ENCODE measurements around the gene NCAM1.

NCAM1 gene

DNA sequence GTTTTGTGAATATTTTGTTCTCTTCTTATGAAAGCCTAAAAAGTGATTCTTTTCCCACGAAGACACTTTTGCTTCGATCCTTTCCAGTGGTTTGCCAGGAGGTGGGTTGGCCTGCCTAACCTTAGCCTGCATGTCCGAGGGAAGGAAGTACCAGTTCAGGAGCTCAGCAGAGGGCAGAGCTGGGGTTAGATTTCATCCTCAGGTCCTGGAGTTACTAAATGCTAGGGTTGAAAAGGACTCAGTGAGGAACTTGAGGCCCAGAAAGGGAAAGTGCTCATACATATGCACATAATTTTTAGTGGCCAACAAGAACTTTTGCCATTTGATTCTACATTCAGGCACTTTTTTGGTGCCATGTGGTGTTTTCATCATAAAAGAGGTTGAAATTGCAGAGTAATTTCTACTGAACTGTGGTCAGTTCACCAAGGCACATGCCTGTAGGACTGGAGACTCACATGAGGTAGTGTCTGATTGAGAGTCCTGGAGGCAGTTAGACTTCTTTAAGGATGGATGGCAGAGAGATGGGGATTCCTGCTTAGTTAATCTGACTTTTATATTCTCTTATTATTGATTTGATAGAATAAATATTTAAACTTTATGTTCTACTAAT, 36.7 kb downstream of the NCAM1 start:
- H3K4me3 ChIP-seq (ENCODE audit: low read depth, low read length): no peak overlapping the region
- DNase-seq (ENCODE audit: low read depth): no peak
- TF ChIP-seq, protein P1, sequence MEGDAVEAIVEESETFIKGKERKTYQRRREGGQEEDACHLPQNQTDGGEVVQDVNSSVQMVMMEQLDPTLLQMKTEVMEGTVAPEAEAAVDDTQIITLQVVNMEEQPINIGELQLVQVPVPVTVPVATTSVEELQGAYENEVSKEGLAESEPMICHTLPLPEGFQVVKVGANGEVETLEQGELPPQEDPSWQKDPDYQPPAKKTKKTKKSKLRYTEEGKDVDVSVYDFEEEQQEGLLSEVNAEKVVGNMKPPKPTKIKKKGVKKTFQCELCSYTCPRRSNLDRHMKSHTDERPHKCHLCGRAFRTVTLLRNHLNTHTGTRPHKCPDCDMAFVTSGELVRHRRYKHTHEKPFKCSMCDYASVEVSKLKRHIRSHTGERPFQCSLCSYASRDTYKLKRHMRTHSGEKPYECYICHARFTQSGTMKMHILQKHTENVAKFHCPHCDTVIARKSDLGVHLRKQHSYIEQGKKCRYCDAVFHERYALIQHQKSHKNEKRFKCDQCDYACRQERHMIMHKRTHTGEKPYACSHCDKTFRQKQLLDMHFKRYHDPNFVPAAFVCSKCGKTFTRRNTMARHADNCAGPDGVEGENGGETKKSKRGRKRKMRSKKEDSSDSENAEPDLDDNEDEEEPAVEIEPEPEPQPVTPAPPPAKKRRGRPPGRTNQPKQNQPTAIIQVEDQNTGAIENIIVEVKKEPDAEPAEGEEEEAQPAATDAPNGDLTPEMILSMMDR (IDR thresholded peaks at IDR 0.05; ENCODE audit: control insufficient read depth, extremely low read depth, insufficient read depth): no peak

DNA sequence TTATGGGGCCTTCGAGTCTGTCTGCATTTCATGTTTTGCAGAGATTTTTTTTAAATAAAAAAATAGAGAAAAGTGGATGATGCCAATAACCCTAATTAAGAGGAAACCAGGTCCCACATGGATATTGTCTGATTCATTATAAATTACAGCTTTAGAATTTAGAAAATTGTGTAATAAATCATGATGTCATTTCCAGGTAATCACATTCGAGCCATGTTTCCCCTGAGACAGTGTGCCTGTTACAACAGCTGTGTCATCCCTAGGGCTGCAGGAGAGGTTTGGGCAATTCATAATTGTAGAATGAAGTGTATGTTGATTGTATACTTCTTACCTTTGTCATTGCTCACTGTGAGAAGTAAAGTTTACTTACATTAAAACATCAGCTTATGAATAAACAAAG, 38.3 kb downstream of the NCAM1 start:
- TF ChIP-seq, protein P1 (IDR thresholded peaks at IDR 0.05; ENCODE audit: control insufficient read depth, extremely low read depth, insufficient read depth): no peak
- H3K4me3 ChIP-seq (ENCODE audit: low read depth, low read length): no peak overlapping the region
- DNase-seq (ENCODE audit: low read depth): no peak

DNA sequence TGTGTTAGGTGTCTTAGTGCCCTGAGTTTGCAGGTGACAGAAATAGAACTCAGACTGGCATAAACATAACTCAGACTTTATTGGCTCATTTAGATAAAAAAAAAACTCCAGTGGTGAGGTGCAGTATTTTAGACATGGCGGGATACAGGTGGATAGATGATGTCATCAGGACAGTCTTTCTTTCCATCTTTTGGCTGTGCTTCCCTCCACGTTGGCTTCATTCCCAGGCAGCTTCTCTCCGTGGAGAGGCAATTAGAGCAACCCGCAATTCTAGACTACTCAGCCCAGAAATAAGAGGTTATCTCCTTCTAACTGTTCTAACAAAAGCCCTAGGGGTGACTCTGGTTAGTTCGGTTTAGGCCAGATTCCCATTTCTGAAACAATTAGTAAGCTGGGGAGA, 40.5 kb downstream of the NCAM1 start:
- TF ChIP-seq, protein P1 (IDR thresholded peaks at IDR 0.05; ENCODE audit: control insufficient read depth, extremely low read depth, insufficient read depth): no peak
- no peak for DNase-seq (ENCODE audit: low read depth)
- H3K4me3 ChIP-seq (ENCODE audit: low read depth, low read length): no peak overlapping the region

DNA sequence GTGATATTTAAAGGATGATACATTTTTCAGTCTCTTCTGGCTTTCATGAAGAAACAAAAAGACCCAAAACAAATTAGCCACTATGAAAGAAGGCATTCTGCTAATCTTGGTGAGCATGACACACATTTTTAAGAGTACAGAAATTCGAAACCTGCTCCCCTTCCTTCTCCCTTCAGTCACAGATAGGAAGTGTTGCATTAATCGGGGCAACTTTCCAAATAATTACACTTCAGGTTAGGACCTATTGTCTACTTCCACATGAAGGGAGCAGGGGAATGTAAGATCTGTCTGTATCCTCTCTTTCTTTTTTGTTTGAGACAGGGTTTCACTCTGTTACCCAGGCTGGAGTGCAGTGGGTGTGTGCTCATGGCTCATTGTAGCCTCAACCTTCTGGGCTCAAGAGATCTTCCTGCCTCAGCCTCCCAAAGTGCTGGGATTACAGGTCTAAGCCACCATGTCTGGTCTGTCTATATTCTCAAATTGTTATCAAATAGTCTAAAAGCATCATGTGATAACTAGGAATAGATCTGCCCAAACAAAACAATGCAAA, 45.8 kb downstream of the NCAM1 start:
- TF ChIP-seq, protein P1 (IDR thresholded peaks at IDR 0.05; ENCODE audit: control insufficient read depth, extremely low read depth, insufficient read depth): no peak
- DNase-seq (ENCODE audit: low read depth): no peak
- no peak overlapping the region for H3K4me3 ChIP-seq (ENCODE audit: low read depth, low read length)

DNA sequence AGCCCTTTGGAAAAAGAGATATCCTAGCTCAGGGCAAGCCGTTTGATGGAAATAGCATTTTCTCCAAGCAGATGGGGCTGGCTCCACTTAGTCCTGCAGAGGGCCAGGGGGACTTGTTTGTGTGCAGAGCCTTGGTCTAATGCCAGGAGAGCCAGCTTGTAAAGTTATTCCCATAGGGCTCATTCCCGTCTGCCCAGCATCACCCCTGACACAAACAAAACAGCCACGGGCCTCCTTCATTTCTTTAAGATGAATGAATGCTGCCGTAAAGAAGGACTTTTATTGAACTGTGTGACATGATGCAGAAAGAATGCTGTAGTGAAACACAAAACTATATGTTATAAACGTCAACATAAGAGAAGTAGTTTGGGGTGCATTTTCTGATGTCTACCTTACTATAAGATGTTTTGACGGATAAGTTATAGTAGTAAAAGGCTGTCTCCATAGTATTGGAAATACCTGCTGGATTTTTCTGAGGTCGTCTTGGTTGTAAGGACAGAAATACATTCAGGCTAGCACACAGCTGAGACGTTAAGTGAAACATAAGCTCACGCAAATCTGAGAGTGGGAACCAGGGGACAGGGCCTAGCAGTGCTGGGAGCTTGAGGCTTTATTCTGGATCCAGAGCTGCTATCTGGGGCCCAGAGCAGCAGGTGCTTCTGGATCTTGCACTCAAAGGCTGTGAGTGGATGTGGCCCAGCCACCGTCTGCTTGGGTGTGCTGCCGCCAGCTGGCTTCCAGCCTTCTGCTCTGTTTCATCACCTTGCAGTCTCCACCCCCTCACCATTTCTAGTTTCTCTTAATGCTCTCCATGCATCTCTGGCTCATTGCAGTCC, 53.3 kb downstream of the NCAM1 start:
- no peak overlapping the region for H3K4me3 ChIP-seq (ENCODE audit: low read depth, low read length)
- TF ChIP-seq, protein P1 (IDR thresholded peaks at IDR 0.05; ENCODE audit: control insufficient read depth, extremely low read depth, insufficient read depth): no peak
- DNase-seq (ENCODE audit: low read depth): no peak

DNA sequence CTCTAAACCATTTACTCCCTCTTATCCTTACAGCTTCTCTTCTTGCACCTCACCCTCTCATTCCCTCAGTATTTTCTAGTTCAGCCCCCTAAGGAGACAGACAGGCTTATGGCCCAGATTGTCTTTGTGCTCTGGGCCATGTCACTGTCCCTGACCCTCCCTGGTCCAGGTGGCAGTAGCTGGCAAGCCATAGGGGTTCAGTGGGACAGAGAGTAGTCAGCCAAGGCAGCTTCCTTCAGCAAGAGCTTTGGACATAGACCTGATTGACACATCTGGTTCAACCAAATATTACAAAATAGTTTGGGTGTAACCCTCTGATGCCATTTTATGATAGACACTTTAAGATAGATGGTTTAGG, 53.9 kb downstream of the NCAM1 start:
- TF ChIP-seq, protein P1 (IDR thresholded peaks at IDR 0.05; ENCODE audit: control insufficient read depth, extremely low read depth, insufficient read depth): no peak
- no peak for DNase-seq (ENCODE audit: low read depth)
- H3K4me3 ChIP-seq (ENCODE audit: low read depth, low read length): no peak overlapping the region
